Measurements from ENCODE around the gene VAT1.

Gene VAT1

DNA sequence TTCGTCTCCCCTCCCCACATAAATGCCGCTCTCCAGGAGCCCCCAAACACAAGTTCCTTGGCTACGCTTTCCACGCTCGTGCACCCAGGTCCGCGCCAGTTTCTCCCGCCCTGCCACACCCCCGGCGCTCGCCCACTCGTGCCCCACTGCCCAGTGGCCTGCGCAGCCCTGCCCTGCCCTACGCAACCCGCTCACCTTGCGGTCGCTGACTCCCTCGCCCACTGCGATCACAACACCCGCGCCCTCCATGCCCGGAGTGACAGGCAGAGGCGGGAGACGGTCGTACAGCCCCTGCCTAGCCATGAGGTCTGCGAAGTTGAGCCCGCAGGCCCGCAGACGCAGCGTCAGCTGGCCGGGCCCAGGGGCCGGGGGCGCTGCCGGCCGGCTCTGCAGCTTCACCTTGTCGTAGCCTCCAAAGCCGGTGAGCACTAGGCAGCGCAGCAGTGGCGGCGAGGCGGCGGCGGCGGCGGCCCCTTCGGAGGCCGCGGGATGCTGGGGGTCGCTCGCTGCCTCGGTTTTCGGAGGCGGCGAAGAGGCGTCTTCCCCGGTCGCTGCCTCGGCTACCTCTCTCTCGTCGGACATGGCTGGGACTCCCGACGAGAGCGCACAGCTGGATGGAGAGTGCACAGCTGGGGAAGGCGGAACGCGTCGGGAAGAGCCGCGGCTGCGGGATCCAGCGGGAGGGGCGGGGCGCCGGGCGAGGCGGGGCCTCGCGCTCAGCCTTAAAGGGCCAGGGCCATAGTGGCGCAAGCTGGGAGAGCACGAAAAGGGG is at the start of gene VAT1:
Gene VAT1 (minus strand): TSS at position 645 of the 772 bp plus-strand sequence. CDS start 63 bp downstream, at position 582.
- TF ChIP-seq, protein P1, sequence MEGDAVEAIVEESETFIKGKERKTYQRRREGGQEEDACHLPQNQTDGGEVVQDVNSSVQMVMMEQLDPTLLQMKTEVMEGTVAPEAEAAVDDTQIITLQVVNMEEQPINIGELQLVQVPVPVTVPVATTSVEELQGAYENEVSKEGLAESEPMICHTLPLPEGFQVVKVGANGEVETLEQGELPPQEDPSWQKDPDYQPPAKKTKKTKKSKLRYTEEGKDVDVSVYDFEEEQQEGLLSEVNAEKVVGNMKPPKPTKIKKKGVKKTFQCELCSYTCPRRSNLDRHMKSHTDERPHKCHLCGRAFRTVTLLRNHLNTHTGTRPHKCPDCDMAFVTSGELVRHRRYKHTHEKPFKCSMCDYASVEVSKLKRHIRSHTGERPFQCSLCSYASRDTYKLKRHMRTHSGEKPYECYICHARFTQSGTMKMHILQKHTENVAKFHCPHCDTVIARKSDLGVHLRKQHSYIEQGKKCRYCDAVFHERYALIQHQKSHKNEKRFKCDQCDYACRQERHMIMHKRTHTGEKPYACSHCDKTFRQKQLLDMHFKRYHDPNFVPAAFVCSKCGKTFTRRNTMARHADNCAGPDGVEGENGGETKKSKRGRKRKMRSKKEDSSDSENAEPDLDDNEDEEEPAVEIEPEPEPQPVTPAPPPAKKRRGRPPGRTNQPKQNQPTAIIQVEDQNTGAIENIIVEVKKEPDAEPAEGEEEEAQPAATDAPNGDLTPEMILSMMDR (IDR thresholded peaks at IDR 0.05; ENCODE audit: control extremely low read depth, extremely low read depth, low read depth, missing control alignments): no peak
- ChIA-PET CTCF (interaction anchor here (1.2 kb wide), 1 partner anchor 11 kb away, joined by 3 read pairs; no protein-coding TSS in a partner anchor), POLR2A (interaction anchor here (1.4 kb wide), 1 partner anchor 24 kb away, joined by 3 read pairs; the partner anchor contains the start of gene RPL27)
- DNase-seq (ENCODE audit: extremely low spot score): peak; percentile 81

DNA sequence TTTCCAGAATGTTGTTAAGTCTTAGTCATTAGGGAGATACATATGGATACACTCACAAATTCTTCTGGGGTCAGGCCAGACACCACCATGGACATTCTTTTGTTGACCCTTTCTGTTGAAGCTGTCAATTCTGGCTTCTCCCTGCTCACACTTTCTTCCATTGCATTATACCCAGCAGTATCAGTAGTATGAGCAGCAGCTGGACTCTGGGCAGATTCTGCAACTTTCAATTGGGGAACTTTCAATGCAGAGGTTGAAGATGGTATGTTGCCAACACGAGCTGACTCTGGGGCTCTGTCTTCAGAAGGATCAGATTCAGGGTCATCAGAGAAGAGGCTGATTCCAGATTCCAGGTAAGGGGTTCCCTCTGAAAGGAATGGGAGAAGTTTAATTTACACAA is 48.7 kb upstream of the VAT1 start:
- TF ChIP-seq, protein P1 (IDR thresholded peaks at IDR 0.05; ENCODE audit: control extremely low read depth, extremely low read depth, low read depth, missing control alignments): no peak
- POLR2A ChIA-PET: no interaction called here
- DNase-seq (ENCODE audit: extremely low spot score): no peak
- CTCF ChIA-PET: interaction anchor here (1.4 kb wide), 1 partner anchor 10 kb away, joined by 3 read pairs; no protein-coding TSS in a partner anchor

DNA sequence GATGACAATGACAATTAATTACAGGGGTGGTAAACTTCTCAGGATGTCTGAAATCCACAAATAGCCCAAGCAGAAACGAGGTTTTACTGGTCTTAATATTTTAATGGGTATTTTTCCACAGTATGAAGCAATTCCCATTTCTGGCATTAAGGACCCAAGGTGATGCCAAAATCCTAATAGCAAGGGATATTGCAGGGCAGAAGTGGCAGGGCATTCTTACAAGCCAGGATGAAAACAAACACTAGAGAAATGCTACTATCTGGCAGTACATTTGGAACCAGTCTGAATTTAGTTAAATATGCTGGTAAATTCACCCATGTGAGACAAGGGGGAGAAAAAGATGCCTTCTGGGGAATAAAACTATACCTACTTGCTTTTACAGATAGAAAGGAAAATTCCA is 48.1 kb upstream of the VAT1 start:
- CTCF ChIA-PET: no interaction called here
- POLR2A ChIA-PET: no interaction called here
- DNase-seq (ENCODE audit: extremely low spot score): no peak
- TF ChIP-seq, protein P1 (IDR thresholded peaks at IDR 0.05; ENCODE audit: control extremely low read depth, extremely low read depth, low read depth, missing control alignments): no peak

DNA sequence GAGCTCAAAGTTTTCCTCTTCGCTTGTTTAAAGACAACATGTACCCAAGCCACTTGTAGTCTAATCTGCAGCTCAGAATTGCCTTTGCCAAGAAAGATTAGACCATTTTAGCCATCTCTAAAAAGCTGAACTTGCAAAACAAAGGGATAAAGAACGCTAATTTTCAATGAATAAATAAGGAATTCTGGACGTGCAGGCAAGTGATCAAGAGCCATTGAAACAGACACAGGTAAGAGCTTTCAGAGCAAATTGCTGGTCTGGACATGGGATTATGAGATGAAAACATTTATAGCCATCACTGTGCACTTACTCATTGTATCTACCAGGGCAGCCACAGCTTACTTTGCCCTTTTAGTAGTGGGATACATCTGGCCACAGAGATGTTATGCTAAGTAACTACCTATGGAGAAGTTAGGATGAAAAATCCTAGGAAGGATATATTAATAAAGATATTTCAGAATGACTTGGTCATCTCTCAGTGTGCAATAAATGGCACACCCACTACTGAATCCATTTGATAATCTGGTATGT is 47.2 kb upstream of the VAT1 start:
- POLR2A ChIA-PET: no interaction called here
- TF ChIP-seq, protein P1 (IDR thresholded peaks at IDR 0.05; ENCODE audit: control extremely low read depth, extremely low read depth, low read depth, missing control alignments): no peak
- CTCF ChIA-PET: interaction anchor here (1.0 to 1.6 kb wide), 6 partner anchors 9 to 43 kb away, joined by 3 to 5 read pairs (median 4); no protein-coding TSS in a partner anchor
- no peak for DNase-seq (ENCODE audit: extremely low spot score)

DNA sequence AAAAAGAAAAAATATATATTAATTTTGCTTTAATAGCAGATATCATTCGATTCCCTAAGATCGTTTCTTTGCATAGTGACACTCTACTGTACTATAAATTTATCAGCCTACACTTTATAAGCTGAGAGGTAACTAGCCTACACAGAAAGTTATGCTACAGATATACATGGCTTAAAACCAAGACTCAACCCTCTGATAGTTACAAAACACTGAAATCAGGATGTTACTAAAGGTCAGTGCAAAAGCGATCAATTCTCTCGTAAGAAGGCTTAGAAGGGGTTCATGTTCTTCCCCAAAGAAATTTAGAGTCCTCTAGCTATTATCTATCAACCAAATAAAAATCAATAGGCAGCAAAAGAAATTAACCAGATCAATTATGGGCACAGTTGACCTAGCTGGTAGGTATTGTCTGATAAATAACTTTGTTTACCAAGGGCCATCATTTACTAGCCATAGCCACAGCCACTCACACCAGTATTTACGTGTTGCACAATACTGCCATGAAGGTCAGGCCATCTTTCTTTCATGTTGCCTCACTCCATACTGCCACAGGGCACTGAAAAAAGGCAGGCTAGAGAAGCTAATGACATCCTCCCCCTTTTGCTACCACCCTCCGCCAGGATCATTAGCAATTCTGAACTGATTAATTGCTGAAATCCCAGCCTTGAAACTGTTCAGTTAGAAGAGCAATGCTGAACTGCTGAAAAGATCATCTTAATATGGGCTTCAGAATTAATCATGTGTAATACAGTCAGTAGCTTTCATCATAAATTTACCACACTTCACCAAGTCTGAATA is 46.6 kb upstream of the VAT1 start:
- ChIA-PET CTCF (interaction anchor here (1.0 to 1.6 kb wide), 6 partner anchors 8 to 42 kb away, joined by 3 to 5 read pairs (median 4); no protein-coding TSS in a partner anchor), POLR2A (interaction anchor here (0.7 kb wide), 1 partner anchor 581 kb away, joined by 5 read pairs; no protein-coding TSS in a partner anchor)
- no peak for DNase-seq (ENCODE audit: extremely low spot score)
- TF ChIP-seq, protein P1 (IDR thresholded peaks at IDR 0.05; ENCODE audit: control extremely low read depth, extremely low read depth, low read depth, missing control alignments): no peak
